ENCODE results near the gene MYL2. TPM values are rescaled to one million over a fixed set of nuclear protein-coding genes. Genes with fewer than 3 reads are reported as not detected.
"Not testable (repeated sequence)": the region's sequence is repeated elsewhere in the genome, so short reads cannot be mapped to it uniquely, and the experiment has no call there.

The MYL2 gene
- total RNA-seq, 1 donor from 2014 or later, result not detected

DNA sequence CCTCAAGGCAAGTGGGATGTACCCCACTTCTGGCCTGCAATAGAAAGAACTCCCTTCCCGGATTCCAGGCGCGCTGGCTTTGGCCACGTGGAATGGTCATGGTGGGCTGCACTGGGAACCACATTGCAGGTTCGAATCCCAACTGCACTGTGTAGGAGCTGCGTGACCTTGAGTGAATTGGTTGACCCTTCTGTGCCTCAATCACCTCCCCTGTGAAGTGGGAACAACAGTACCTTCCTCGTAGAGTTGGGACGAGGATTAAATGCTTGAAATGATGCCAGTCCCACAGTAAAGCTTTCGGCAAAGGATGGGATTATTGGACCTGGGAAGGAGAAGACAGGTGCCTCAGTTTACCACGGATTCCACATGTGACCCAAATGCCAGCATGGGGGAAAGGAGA lies 36.8 kb upstream of the MYL2 start:
- TF ChIP-seq, protein P1, sequence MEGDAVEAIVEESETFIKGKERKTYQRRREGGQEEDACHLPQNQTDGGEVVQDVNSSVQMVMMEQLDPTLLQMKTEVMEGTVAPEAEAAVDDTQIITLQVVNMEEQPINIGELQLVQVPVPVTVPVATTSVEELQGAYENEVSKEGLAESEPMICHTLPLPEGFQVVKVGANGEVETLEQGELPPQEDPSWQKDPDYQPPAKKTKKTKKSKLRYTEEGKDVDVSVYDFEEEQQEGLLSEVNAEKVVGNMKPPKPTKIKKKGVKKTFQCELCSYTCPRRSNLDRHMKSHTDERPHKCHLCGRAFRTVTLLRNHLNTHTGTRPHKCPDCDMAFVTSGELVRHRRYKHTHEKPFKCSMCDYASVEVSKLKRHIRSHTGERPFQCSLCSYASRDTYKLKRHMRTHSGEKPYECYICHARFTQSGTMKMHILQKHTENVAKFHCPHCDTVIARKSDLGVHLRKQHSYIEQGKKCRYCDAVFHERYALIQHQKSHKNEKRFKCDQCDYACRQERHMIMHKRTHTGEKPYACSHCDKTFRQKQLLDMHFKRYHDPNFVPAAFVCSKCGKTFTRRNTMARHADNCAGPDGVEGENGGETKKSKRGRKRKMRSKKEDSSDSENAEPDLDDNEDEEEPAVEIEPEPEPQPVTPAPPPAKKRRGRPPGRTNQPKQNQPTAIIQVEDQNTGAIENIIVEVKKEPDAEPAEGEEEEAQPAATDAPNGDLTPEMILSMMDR (IDR thresholded peaks at IDR 0.05; ENCODE audit: insufficient read depth, low read length, severe bottlenecking), result no peak
- FAIRE-seq (peak; percentile 28), DNase-seq (ENCODE audit: low read depth) (no peak)
- peaks cover 2% of the 10 kb centered on the region for H3K27me3 ChIP-seq (ENCODE audit: control insufficient read depth, insufficient read depth, low read length)
- no peaks in the 10 kb centered on the region for H3K36me3 ChIP-seq (ENCODE audit: control insufficient read depth, insufficient read depth, low read length)
- H3K4me3 ChIP-seq (ENCODE audit: low read depth, low read length), result no peak overlapping the region

DNA sequence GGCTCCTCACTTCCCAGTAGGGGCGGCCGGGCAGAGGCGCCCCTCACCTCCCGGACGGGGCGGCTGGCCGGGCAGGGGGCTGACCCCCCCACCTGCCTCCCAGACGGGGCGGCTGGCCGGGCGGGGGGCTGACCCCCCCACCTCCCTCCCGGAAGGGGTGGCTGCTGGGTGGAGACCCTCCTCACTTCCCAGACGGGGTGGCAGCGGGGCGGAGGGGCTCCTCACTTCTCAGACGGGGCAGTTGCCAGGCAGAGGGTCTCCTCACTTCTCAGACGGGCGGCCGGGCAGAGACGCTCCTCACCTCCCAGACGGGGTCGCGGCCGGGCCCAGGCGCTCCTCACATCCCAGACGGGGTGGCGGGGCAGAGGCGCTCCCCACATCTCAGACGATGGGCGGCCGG lies 30.5 kb upstream of the MYL2 start:
- not testable (repeated sequence) for FAIRE-seq; H3K36me3 ChIP-seq (ENCODE audit: control insufficient read depth, insufficient read depth, low read length); DNase-seq (ENCODE audit: low read depth); H3K4me3 ChIP-seq (ENCODE audit: low read depth, low read length); H3K27me3 ChIP-seq (ENCODE audit: control insufficient read depth, insufficient read depth, low read length)

DNA sequence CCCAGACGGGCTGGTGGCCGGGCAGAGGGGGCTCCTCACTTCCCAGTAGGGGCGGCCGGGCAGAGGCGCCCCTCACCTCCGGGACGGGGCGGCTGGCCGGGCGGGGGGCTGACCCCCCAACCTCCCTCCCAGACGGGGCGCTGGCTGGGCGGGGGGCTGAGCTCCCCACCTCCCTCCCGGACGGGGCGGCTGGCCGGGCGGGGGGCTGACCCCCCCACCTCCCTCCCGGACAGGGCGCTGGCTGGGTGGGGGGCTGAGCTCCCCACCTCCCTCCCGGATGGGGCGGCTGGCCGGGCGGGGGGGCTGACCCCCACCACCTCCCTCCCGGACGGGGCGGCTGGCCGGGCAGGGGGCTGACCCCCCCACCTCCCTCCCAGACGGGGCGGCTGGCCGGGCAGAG lies 30.1 kb upstream of the MYL2 start:
- not testable (repeated sequence) for H3K27me3 ChIP-seq (ENCODE audit: control insufficient read depth, insufficient read depth, low read length); H3K36me3 ChIP-seq (ENCODE audit: control insufficient read depth, insufficient read depth, low read length); DNase-seq (ENCODE audit: low read depth); FAIRE-seq; H3K4me3 ChIP-seq (ENCODE audit: low read depth, low read length)

DNA sequence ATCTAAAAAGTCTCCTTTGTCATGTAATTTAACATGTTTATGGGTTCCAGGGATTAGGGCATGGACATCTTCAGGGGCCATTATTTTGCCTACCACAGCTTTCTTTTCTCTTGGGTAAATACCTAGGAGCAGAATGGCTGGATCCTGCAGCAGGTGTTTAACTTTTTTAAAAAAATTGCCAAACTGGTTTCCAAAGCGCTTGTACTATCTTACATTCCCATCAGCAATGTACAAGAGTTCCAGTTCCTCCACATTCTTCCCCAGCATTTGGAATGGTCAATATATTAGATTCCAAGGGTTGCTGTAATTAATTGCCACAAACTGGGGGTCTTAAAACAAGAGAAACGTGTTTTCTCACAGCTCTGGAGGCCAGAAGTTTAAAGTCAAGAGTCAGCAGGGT lies 27.7 kb upstream of the MYL2 start:
- Histone ChIP-seq H3K4me3 (ENCODE audit: low read depth, low read length) (no peak overlapping the region), H3K36me3 (ENCODE audit: control insufficient read depth, insufficient read depth, low read length) (no peaks in the 10 kb centered on the region), H3K27me3 (ENCODE audit: control insufficient read depth, insufficient read depth, low read length) (no peaks in the 10 kb centered on the region)
- DNase-seq (ENCODE audit: low read depth) (no peak), FAIRE-seq (no peak)
- TF ChIP-seq, protein P1 (IDR thresholded peaks at IDR 0.05; ENCODE audit: insufficient read depth, low read length, severe bottlenecking), result no peak

DNA sequence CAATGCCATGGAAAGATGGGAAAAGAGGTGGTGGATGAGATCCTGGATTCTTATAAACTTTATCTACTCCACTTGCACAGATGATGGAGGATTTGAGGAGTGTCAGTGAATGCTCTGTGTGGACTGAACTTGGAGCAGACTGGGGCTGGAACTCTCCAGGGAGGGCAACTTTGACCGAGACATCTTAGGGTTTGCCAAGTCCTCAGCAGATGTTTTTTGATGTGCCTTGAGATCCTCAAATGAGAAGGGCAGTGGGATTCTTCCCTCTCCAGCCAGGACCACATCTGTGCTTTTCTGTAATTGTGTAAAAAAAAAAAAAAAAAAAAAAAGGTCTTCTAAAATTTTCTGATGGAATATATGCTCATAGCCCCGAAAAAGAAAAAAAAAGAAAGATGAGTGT lies 23.0 kb upstream of the MYL2 start:
- no peaks in the 10 kb centered on the region for H3K36me3 ChIP-seq (ENCODE audit: control insufficient read depth, insufficient read depth, low read length)
- FAIRE-seq (no peak), DNase-seq (ENCODE audit: low read depth) (no peak)

DNA sequence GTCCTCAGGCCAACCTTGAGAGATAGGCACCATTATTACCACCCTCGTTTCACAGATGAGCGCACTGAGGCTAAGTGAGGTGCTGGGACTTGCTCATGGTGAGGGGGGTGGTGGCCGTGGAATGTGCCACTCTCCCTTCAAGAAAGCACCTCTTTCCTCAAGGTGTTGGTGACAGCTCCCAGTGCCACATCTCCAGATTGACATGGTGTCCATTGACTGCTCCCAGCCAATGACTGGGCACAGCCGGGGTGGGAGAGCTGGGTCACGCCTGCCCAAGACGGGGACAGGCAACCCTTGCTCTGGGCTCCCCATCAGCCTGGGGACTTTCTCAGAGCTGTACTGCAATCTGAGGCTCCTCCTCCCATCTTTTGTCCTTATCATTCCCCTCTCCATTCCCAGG lies 21.0 kb upstream of the MYL2 start:
- TF ChIP-seq, protein P1 (IDR thresholded peaks at IDR 0.05; ENCODE audit: insufficient read depth, low read length, severe bottlenecking), result no peak
- no peak for FAIRE-seq
- no peak for DNase-seq (ENCODE audit: low read depth)
- H3K36me3 ChIP-seq (ENCODE audit: control insufficient read depth, insufficient read depth, low read length), result no peaks in the 10 kb centered on the region
- H3K27me3 ChIP-seq (ENCODE audit: control insufficient read depth, insufficient read depth, low read length), result no peaks in the 10 kb centered on the region
- H3K4me3 ChIP-seq (ENCODE audit: low read depth, low read length), result no peak overlapping the region

More for the DNA sequence above, 23.0 kb upstream of the MYL2 start:
- no peak overlapping the region for H3K4me3 ChIP-seq (ENCODE audit: low read depth, low read length)
- TF ChIP-seq, protein P1 (IDR thresholded peaks at IDR 0.05; ENCODE audit: insufficient read depth, low read length, severe bottlenecking), result no peak
- no peaks in the 10 kb centered on the region for H3K27me3 ChIP-seq (ENCODE audit: control insufficient read depth, insufficient read depth, low read length)

DNA sequence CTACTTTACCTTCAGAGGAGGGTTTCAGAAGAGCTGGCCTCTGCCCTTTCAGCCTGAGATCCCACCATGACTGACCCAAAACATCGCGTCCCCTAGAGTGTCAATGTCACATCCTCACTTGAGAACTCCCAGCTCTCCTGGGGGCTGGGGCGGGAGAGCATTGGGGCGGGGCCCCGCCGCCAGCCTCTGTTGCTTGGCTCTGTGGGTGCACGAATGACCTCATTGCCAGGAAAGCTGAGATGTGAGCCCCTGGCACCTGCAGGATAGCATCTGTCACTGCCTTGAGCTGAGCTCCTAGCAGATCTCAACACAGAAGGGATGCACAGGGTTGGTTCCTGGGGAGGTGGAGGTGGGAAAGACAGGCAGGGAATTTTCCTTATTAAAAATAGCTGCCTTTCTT lies 20.6 kb upstream of the MYL2 start:
- no peak overlapping the region for H3K4me3 ChIP-seq (ENCODE audit: low read depth, low read length)
- DNase-seq (ENCODE audit: low read depth) (no peak), FAIRE-seq (no peak)
- H3K27me3 ChIP-seq (ENCODE audit: control insufficient read depth, insufficient read depth, low read length), result no peaks in the 10 kb centered on the region
- TF ChIP-seq, protein P1 (IDR thresholded peaks at IDR 0.05; ENCODE audit: insufficient read depth, low read length, severe bottlenecking), result no peak
- H3K36me3 ChIP-seq (ENCODE audit: control insufficient read depth, insufficient read depth, low read length), result no peaks in the 10 kb centered on the region
